ENCODE measurements around the gene RNF130. TPM values are rescaled to one million over a fixed set of nuclear protein-coding genes. Genes with fewer than 3 reads are reported as not detected.

RNF130 gene
- total and polyA plus RNA-seq, 9 of the 15 experiments (the other 6 are each of a cell fraction or from before 2014, with no cell fraction given), result 5.8 to 39.4 (median 27.1) TPM

DNA sequence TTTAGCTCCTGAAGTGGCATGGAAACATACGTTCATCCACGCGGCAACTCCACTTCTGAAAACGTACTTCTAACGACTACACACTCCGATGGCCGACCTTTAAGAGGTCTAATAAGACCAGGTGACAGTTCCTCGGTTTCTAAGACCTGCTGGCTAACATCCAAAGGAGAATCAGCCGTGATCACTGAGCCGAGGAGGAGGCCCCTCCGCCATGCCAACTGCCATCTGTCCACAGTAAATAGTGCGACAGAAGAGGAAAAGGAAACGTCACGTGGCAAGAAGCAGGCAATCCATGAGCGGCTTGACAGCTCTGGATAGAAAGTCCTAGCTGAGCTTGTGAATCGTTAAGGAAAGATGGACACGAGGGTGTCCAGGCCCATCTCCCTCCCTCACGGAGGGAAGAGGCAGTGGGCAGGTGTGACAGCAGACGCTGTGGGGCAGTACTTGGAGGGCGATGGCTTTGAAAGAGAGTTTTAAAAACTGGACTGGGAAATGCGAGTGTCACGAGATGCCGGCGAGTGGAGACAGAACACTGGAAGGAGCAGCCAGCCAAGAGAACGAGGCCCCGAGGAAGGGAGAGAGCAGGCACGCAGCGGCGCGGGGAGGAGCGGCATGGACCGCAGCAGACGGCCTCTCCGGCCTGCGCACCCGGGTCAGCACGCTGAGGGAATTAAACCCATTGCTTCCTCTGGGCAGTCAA lies 97.2 kb downstream of the RNF130 start:
- intact Hi-C loops (cut with micrococcal nuclease), result no loop called here
- 82% methylated on average over 37 of the region's 37 CpGs for WGBS (ENCODE audit: insufficient coverage, low coverage, missing lambda C conversion rate)
- peaks cover 3% of the 10 kb centered on the region; the same call in 1 of the 3 replicates for H3K36me3 ChIP-seq (ENCODE audit: control insufficient read depth, insufficient read depth, low read length)
- H4K20me1 ChIP-seq (replicated peaks; ENCODE audit: control insufficient read depth, insufficient read depth, low read length), result peaks cover 3% of the 10 kb centered on the region; the same call in 1 of the 2 replicates
- no peak overlapping the region for H2AFZ ChIP-seq (ENCODE audit: low read depth, low read length)
- in situ Hi-C loops (cut with MboI), result no loop called here
- FAIRE-seq, result no peak
- no peak overlapping the region for H3K9ac ChIP-seq (ENCODE audit: insufficient read depth in 1 of 2, low read depth in 2 of 2, low read length in 2 of 2)
- no peaks in the 10 kb centered on the region for H3K27me3 ChIP-seq (ENCODE audit: control insufficient read depth in 2 of 2, insufficient read depth in 2 of 2, low read length in 2 of 2)
- H3K4me2 ChIP-seq (ENCODE audit: insufficient read depth, low read length), result no peak overlapping the region
- H3K4me3 ChIP-seq, result no peak overlapping the region
- no peaks in the 10 kb centered on the region for H3K9me1 ChIP-seq (ENCODE audit: control insufficient read depth, insufficient read depth, low read length)
- no peaks in the 10 kb centered on the region for H3K79me2 ChIP-seq (ENCODE audit: control insufficient read depth, insufficient read depth, low read length)
- no peak overlapping the region for H3K27ac ChIP-seq (ENCODE audit: extremely low read depth, low read depth, low read length)
- ChIA-PET CTCF (ENCODE audit: low intra/inter-chr PET ratio) (no interaction called here), POLR2A (interaction anchor here (1.3 kb wide), 1 partner anchor 8 kb away, joined by 3 read pairs; no protein-coding TSS in a partner anchor)
- BruUV-seq (replicated peaks), result no TSS peak
- H3K4me1 ChIP-seq (replicated peaks in 1 of 2; ENCODE audit: control insufficient read depth in 2 of 2, insufficient read depth in 2 of 2, low read length in 2 of 2), result peaks cover 0 to 4% of the 10 kb centered on the region in 2 experiments; a peak in 1 of 5 replicates
- TF ChIP-seq, protein P1, sequence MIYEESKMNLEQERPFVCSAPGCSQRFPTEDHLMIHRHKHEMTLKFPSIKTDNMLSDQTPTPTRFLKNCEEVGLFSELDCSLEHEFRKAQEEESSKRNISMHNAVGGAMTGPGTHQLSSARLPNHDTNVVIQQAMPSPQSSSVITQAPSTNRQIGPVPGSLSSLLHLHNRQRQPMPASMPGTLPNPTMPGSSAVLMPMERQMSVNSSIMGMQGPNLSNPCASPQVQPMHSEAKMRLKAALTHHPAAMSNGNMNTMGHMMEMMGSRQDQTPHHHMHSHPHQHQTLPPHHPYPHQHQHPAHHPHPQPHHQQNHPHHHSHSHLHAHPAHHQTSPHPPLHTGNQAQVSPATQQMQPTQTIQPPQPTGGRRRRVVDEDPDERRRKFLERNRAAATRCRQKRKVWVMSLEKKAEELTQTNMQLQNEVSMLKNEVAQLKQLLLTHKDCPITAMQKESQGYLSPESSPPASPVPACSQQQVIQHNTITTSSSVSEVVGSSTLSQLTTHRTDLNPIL (CRISPR knock-in tag; IDR thresholded peaks at IDR 0.05), result no peak
- no peak for TF ChIP-seq ESRRB (CRISPR knock-in tag; IDR thresholded peaks at IDR 0.05; ENCODE audit: borderline replicate concordance)
- TF ChIP-seq ZSCAN32 (CRISPR knock-in tag; IDR thresholded peaks at IDR 0.05), result no peak
- no peak for TF ChIP-seq MCM7 (IDR thresholded peaks at IDR 0.05)
- TF ChIP-seq CSDE1 (IDR thresholded peaks at IDR 0.05), result no peak
- no peak for TF ChIP-seq ARID2 (IDR thresholded peaks at IDR 0.05)
- TF ChIP-seq ZNF41 (CRISPR knock-in tag; conservative IDR thresholded peaks at IDR 0.05), result no peak
- DNase-seq (ENCODE audit: extremely low read depth in 1 of 4, low spot score in 3 of 4), result no peak
- ATAC-seq, result no peak
- H3K9me3 ChIP-seq (replicated peaks; ENCODE audit: control insufficient read depth, insufficient read depth, low read depth, low read length), result no peaks in the 10 kb centered on the region
